GM18870 (cell line): ENCODE data around the gene PSD2.

Source experiments
- ATAC-seq: cut with Tn5 transposase; IDR thresholded peaks from one replicate; pipeline ENCODE4 v1.9.1; 2021; ENCODE audit warnings: moderate library complexity; ENCODE audit not compliant: unreplicated experiment

PSD2 gene

GRCh38 chr5:139795074-139796001 lies at the start of gene PSD2:
Gene PSD2 (plus strand): TSS chr5:139795808. CDS start chr5:139809441, 13,633 bp downstream.
- ATAC-seq = no peak

- ATAC-seq = peak; percentile 23
These were observed 48.7 kb upstream of the PSD2 start for GRCh38 chr5:139746691-139747582.

GRCh38 chr5:139747583-139748504 lies 47.8 kb upstream of the PSD2 start:
- peak; percentile 6 for ATAC-seq

GRCh38 chr5:139748505-139748826 lies 47.1 kb upstream of the PSD2 start:
- no peak for ATAC-seq

GRCh38 chr5:139749242-139749641 lies 46.4 kb upstream of the PSD2 start:
- no peak for ATAC-seq

- no peak for ATAC-seq
These were observed 44.4 kb upstream of the PSD2 start for GRCh38 chr5:139751236-139751635.

GRCh38 chr5:139752506-139753473 lies 42.8 kb upstream of the PSD2 start:
- ATAC-seq = no peak

GRCh38 chr5:139755892-139756671 lies 39.5 kb upstream of the PSD2 start:
- ATAC-seq = no peak

GRCh38 chr5:139756971-139757370 lies 38.6 kb upstream of the PSD2 start:
- no peak for ATAC-seq

GRCh38 chr5:139757727-139758509 lies 37.7 kb upstream of the PSD2 start:
- no peak for ATAC-seq

- no peak for ATAC-seq
These were observed 37.0 kb upstream of the PSD2 start for GRCh38 chr5:139758510-139759075.

GRCh38 chr5:139759219-139759721 lies 36.3 kb upstream of the PSD2 start:
- ATAC-seq = no peak

- no peak for ATAC-seq
These were observed 35.2 kb upstream of the PSD2 start for GRCh38 chr5:139760066-139761056.

- no peak for ATAC-seq
These were observed 34.6 kb upstream of the PSD2 start for GRCh38 chr5:139761057-139761450.

GRCh38 chr5:139761501-139761900 lies 34.1 kb upstream of the PSD2 start:
- ATAC-seq = no peak

GRCh38 chr5:139762615-139763170 lies 32.9 kb upstream of the PSD2 start:
- ATAC-seq = no peak
